ENCODE measurements around the gene RHOBTB3. TPM values are rescaled to one million over a fixed set of nuclear protein-coding genes. Genes with fewer than 3 reads are reported as not detected.

Gene RHOBTB3
- total RNA-seq, 1 experiment from 2014 or later = 85.6 TPM

- no peak overlapping the region for H3K27ac Mint-ChIP-seq (ENCODE audit: unreplicated experiment)
- no peaks in the 10 kb centered on the region for H3K27me3 Mint-ChIP-seq (ENCODE audit: insufficient read depth, unreplicated experiment)
- BruUV-seq (replicated peaks) = no TSS peak
- H3K36me3 Mint-ChIP-seq (ENCODE audit: insufficient read depth, unreplicated experiment) = peaks cover 28% of the 10 kb centered on the region
- no peaks in the 10 kb centered on the region for H3K9me3 ChIP-seq
- H3K36me3 ChIP-seq (ENCODE audit: control insufficient read depth, insufficient read depth, low read length) = no peaks in the 10 kb centered on the region; the same call in 1 of the 2 replicates
- no peak for DNase-seq
- no peaks in the 10 kb centered on the region for H3K4me1 Mint-ChIP-seq (ENCODE audit: low read depth, unreplicated experiment)
- intact Hi-C loops (cut with micrococcal nuclease; ENCODE audit: unreplicated experiment) = no loop called here
- H3K4me3 Mint-ChIP-seq (ENCODE audit: unreplicated experiment) = no peak overlapping the region
- TF ChIP-seq CTCF (IDR thresholded peaks at IDR 0.05; ENCODE audit: insufficient read depth in 1 of 2, low read depth in 1 of 2, low read length in 1 of 2, severe bottlenecking in 1 of 2, unreplicated experiment in 1 of 2) = no peak
- no peak overlapping the region for H3K4me3 ChIP-seq (ENCODE audit: low read depth, low read length)
- ChIA-PET POLR2A (no interaction called here), CTCF (no interaction called here)
- no peaks in the 10 kb centered on the region for H3K27me3 ChIP-seq (replicated peaks; ENCODE audit: control insufficient read depth, insufficient read depth, low read length)
- no peaks in the 10 kb centered on the region for H3K4me1 ChIP-seq
- H3K9me3 Mint-ChIP-seq (ENCODE audit: unreplicated experiment) = no peaks in the 10 kb centered on the region
Observed at GRCh38 chr5:95768731-95769130, 37.6 kb downstream of the RHOBTB3 start.

GRCh38 chr5:95770830-95771708 lies 39.9 kb downstream of the RHOBTB3 start:
- CTCF ChIA-PET = interaction anchor here (2.4 kb wide), 1 partner anchor 10 kb away, joined by 9 read pairs; no protein-coding TSS in a partner anchor
- Mint-ChIP-seq H3K27ac (ENCODE audit: unreplicated experiment) (no peak overlapping the region), H3K27me3 (ENCODE audit: insufficient read depth, unreplicated experiment) (no peaks in the 10 kb centered on the region), H3K4me1 (ENCODE audit: low read depth, unreplicated experiment) (no peaks in the 10 kb centered on the region), H3K4me3 (ENCODE audit: unreplicated experiment) (no peak overlapping the region), H3K9me3 (ENCODE audit: unreplicated experiment) (no peaks in the 10 kb centered on the region), H3K36me3 (ENCODE audit: insufficient read depth, unreplicated experiment) (peaks cover 24% of the 10 kb centered on the region)
- H3K36me3 ChIP-seq (ENCODE audit: control insufficient read depth, insufficient read depth, low read length) = no peaks in the 10 kb centered on the region; the same call in 1 of the 2 replicates
- no peaks in the 10 kb centered on the region for H3K4me1 ChIP-seq
- TF ChIP-seq CTCF (IDR thresholded peaks at IDR 0.05; ENCODE audit: insufficient read depth in 1 of 2, low read depth in 1 of 2, low read length in 1 of 2, severe bottlenecking in 1 of 2, unreplicated experiment in 1 of 2) = no peak
- intact Hi-C loops (cut with micrococcal nuclease; ENCODE audit: unreplicated experiment) = no loop called here
- no peak for DNase-seq
- H3K27me3 ChIP-seq (replicated peaks; ENCODE audit: control insufficient read depth, insufficient read depth, low read length) = no peaks in the 10 kb centered on the region
- no peaks in the 10 kb centered on the region for H3K9me3 ChIP-seq
- no peak overlapping the region for H3K4me3 ChIP-seq (ENCODE audit: low read depth, low read length)
- BruUV-seq (replicated peaks) = no TSS peak
- POLR2A ChIA-PET = interaction anchor here (0.5 to 0.6 kb wide), 2 partner anchors 44 to 101 kb away, joined by 3 read pairs; no protein-coding TSS in a partner anchor

GRCh38 chr5:95771892-95772291 lies 40.8 kb downstream of the RHOBTB3 start:
- Histone ChIP-seq H3K27me3 (replicated peaks; ENCODE audit: control insufficient read depth, insufficient read depth, low read length) (no peaks in the 10 kb centered on the region), H3K4me3 (ENCODE audit: low read depth, low read length) (no peak overlapping the region), H3K4me1 (no peaks in the 10 kb centered on the region), H3K36me3 (ENCODE audit: control insufficient read depth, insufficient read depth, low read length) (no peaks in the 10 kb centered on the region), H3K9me3 (no peaks in the 10 kb centered on the region)
- POLR2A ChIA-PET = no interaction called here
- DNase-seq = no peak
- Mint-ChIP-seq H3K27me3 (ENCODE audit: insufficient read depth, unreplicated experiment) (no peaks in the 10 kb centered on the region), H3K4me3 (ENCODE audit: unreplicated experiment) (no peak overlapping the region), H3K4me1 (ENCODE audit: low read depth, unreplicated experiment) (no peaks in the 10 kb centered on the region), H3K27ac (ENCODE audit: unreplicated experiment) (no peak overlapping the region), H3K9me3 (ENCODE audit: unreplicated experiment) (no peaks in the 10 kb centered on the region), H3K36me3 (ENCODE audit: insufficient read depth, unreplicated experiment) (peaks cover 24% of the 10 kb centered on the region)
- intact Hi-C loops (cut with micrococcal nuclease; ENCODE audit: unreplicated experiment) = no loop called here
- no peak for TF ChIP-seq CTCF (IDR thresholded peaks at IDR 0.05; ENCODE audit: insufficient read depth in 1 of 2, low read depth in 1 of 2, low read length in 1 of 2, severe bottlenecking in 1 of 2, unreplicated experiment in 1 of 2)
- CTCF ChIA-PET = interaction anchor here (2.4 kb wide), 1 partner anchor 9 kb away, joined by 9 read pairs; no protein-coding TSS in a partner anchor
- no TSS peak for BruUV-seq (replicated peaks)
